ENCODE results near the gene MRPL24. TPM values are rescaled to one million over a fixed set of nuclear protein-coding genes. Genes with fewer than 3 reads are reported as not detected.

MRPL24 gene
- total and polyA plus RNA-seq, 9 of the 15 experiments (the other 6 are each of a cell fraction or from before 2014, with no cell fraction given), result 74.3 to 267 (median 113) TPM

- TF ChIP-seq KDM2B (CRISPR knock-in tag; IDR thresholded peaks at IDR 0.05), result no peak
- TF ChIP-seq ZSCAN29 (IDR thresholded peaks at IDR 0.05), result no peak
- TF ChIP-seq BDP1 (IDR thresholded peaks at IDR 0.05; ENCODE audit: insufficient read depth, insufficient read length), result no peak
- TF ChIP-seq DPF2 (IDR thresholded peaks at IDR 0.05), result 0 out of 2 replicates have a peak, but pooled peaks have one; percentile 27
- no peak for TF ChIP-seq SIN3B (IDR thresholded peaks at IDR 0.05; ENCODE audit: low read depth)
- no peak for TF ChIP-seq PCBP1 (IDR thresholded peaks at IDR 0.05; ENCODE audit: low read depth, low read length, poor library complexity, severe bottlenecking)
- TF ChIP-seq HMBOX1 (IDR thresholded peaks at IDR 0.05), result peak; percentile 85
- no peak for TF ChIP-seq EP400 (IDR thresholded peaks at IDR 0.05)
- no peak for TF ChIP-seq ZBED1 (IDR thresholded peaks at IDR 0.05)
- no peak for TF ChIP-seq HOXB6 (CRISPR knock-in tag; IDR thresholded peaks at IDR 0.05; ENCODE audit: borderline replicate concordance)
- TF ChIP-seq GATA2 (CRISPR knock-in tag; IDR thresholded peaks at IDR 0.05), result no peak
- no peak for TF ChIP-seq KHSRP (IDR thresholded peaks at IDR 0.05)
- no peak for TF ChIP-seq NCOR1 (IDR thresholded peaks at IDR 0.05)
- TF ChIP-seq GTF2B (IDR thresholded peaks at IDR 0.05; ENCODE audit: extremely low read depth, insufficient read length), result no peak
- TF ChIP-seq NRF1 (conservative IDR thresholded peaks at IDR 0.05 in 1 of 2, IDR thresholded peaks at IDR 0.05 in 1 of 2), result peak; percentile 42 to 49; a peak in 3 of 4 replicates
- no peak for TF ChIP-seq CREB1 (IDR thresholded peaks at IDR 0.05)
- peak; percentile 59; the same call in 1 of the 2 replicates for TF ChIP-seq CREB1 (CRISPR knock-in tag; IDR thresholded peaks at IDR 0.05)
- TF ChIP-seq MBD1 (CRISPR knock-in tag; IDR thresholded peaks at IDR 0.05), result no peak
- TF ChIP-seq TSC22D4 (tag; IDR thresholded peaks at IDR 0.05), result no peak
- no peak for TF ChIP-seq NCOA1 (IDR thresholded peaks at IDR 0.05; ENCODE audit: low read depth)
- TF ChIP-seq MYNN (IDR thresholded peaks at IDR 0.05), result no peak
- TF ChIP-seq MYNN (CRISPR knock-in tag; IDR thresholded peaks at IDR 0.05), result no peak
- no peak for TF ChIP-seq SPI1 (IDR thresholded peaks at IDR 0.05; ENCODE audit: borderline replicate concordance, low read depth, low read length)
- TF ChIP-seq COPS2 (conservative IDR thresholded peaks at IDR 0.05), result no peak
- TF ChIP-seq FIP1L1 (IDR thresholded peaks at IDR 0.05; ENCODE audit: low read depth, low read length, poor library complexity, severe bottlenecking), result no peak
- peak; percentile 82 for TF ChIP-seq KLF6 (CRISPR knock-in tag; IDR thresholded peaks at IDR 0.05; ENCODE audit: borderline replicate concordance)
- TF ChIP-seq FOXP1 (CRISPR knock-in tag; IDR thresholded peaks at IDR 0.05), result no peak
- TF ChIP-seq NFIX (CRISPR knock-in tag; IDR thresholded peaks at IDR 0.05; ENCODE audit: low read depth), result no peak
- no peak for TF ChIP-seq ZNF197 (CRISPR knock-in tag; IDR thresholded peaks at IDR 0.05; ENCODE audit: low read depth)
- 0 out of 2 replicates have a peak, but pooled peaks have one; percentile 43 for TF ChIP-seq ELF2 (CRISPR knock-in tag; IDR thresholded peaks at IDR 0.05)
- TF ChIP-seq RFX1 (IDR thresholded peaks at IDR 0.05), result no peak
Measured at GRCh38 chr1:156693848-156694689, 46.8 kb downstream of the MRPL24 start (continued).
